ENCODE results near the gene ALS2.

DNA sequence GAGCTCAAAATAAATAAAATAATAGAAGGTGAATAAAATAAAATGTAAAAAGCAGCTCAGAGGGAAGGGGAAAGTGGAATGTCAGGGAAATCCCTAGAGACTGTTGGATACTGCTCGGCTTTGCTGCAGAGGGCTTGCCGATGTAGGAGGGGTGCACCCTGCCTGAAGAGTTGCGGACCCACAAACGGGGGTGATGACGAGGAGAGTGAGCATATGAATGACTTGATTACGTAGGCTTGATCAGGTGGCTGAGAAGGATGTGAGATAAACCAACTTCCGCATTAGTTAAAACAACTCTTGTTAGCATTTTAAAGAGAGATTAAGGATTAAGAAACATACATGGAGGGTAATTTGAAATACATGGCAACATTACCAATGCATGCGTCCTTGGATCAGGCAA lies 116.4 kb downstream of the ALS2 start:
- TF ChIP-seq POLR2A (IDR thresholded peaks at IDR 0.05; ENCODE audit: extremely low read depth, insufficient read length): no peak
- TF ChIP-seq, protein P1, sequence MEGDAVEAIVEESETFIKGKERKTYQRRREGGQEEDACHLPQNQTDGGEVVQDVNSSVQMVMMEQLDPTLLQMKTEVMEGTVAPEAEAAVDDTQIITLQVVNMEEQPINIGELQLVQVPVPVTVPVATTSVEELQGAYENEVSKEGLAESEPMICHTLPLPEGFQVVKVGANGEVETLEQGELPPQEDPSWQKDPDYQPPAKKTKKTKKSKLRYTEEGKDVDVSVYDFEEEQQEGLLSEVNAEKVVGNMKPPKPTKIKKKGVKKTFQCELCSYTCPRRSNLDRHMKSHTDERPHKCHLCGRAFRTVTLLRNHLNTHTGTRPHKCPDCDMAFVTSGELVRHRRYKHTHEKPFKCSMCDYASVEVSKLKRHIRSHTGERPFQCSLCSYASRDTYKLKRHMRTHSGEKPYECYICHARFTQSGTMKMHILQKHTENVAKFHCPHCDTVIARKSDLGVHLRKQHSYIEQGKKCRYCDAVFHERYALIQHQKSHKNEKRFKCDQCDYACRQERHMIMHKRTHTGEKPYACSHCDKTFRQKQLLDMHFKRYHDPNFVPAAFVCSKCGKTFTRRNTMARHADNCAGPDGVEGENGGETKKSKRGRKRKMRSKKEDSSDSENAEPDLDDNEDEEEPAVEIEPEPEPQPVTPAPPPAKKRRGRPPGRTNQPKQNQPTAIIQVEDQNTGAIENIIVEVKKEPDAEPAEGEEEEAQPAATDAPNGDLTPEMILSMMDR (IDR thresholded peaks at IDR 0.05; ENCODE audit: low read depth, low read length): no peak
- TF ChIP-seq, protein P2, sequence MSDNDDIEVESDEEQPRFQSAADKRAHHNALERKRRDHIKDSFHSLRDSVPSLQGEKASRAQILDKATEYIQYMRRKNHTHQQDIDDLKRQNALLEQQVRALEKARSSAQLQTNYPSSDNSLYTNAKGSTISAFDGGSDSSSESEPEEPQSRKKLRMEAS (IDR thresholded peaks at IDR 0.05; ENCODE audit: low read depth, low read length): no peak

Measured in NB4 (cell line).